PFSK-1 (cell line): Measurements from ENCODE around the gene PHF14.

ENCODE experiments used
- FOXP2 ChIP-seq: optimal IDR thresholded peaks from 2 replicates; pipeline ENCODE3; 2011; ENCODE audit warnings: borderline replicate concordance, control low read depth, inconsistent platforms; ENCODE audit not compliant: insufficient read depth; ENCODE audit errors: extremely low read length, extremely low read depth
- POLR2AphosphoS5 ChIP-seq: IDR thresholded peaks from 2 replicates; pipeline ENCODE4 v1.6.1; 2012; ENCODE audit warnings: low read depth, mild to moderate bottlenecking, control low read depth, low read length, moderate library complexity
- SIN3A ChIP-seq: IDR thresholded peaks from 2 replicates; pipeline ENCODE4 v1.6.1; 2012; ENCODE audit warnings: mild to moderate bottlenecking, low read length, moderate library complexity, borderline replicate concordance; ENCODE audit not compliant: insufficient read depth
- TAF1 ChIP-seq: IDR thresholded peaks from 2 replicates; pipeline ENCODE4 v1.6.1; 2012; ENCODE audit warnings: low read length, control low read depth, borderline replicate concordance; ENCODE audit not compliant: insufficient read depth
- TF ChIP-seq, protein P1 (sequence below), 2 experiments: IDR thresholded peaks; 2 replicates each; pipeline versions ENCODE4 v1.6.1 to v1.8.0; 2011 to 2012; ENCODE audit warnings: low read depth in 2 of 2, low read length in 2 of 2, control low read depth in 1 of 2, inconsistent platforms in 1 of 2, mild to moderate bottlenecking in 1 of 2, moderate library complexity in 1 of 2; ENCODE audit not compliant: insufficient read depth in 1 of 2

Gene PHF14

GRCh38 chr7:11026452-11027359 is 53.0 kb downstream of the PHF14 start:
- TF ChIP-seq FOXP2 = no peak
- TF ChIP-seq POLR2AphosphoS5 = no peak
- no peak for TF ChIP-seq SIN3A
- TF ChIP-seq TAF1 = no peak
- TF ChIP-seq, protein P1, sequence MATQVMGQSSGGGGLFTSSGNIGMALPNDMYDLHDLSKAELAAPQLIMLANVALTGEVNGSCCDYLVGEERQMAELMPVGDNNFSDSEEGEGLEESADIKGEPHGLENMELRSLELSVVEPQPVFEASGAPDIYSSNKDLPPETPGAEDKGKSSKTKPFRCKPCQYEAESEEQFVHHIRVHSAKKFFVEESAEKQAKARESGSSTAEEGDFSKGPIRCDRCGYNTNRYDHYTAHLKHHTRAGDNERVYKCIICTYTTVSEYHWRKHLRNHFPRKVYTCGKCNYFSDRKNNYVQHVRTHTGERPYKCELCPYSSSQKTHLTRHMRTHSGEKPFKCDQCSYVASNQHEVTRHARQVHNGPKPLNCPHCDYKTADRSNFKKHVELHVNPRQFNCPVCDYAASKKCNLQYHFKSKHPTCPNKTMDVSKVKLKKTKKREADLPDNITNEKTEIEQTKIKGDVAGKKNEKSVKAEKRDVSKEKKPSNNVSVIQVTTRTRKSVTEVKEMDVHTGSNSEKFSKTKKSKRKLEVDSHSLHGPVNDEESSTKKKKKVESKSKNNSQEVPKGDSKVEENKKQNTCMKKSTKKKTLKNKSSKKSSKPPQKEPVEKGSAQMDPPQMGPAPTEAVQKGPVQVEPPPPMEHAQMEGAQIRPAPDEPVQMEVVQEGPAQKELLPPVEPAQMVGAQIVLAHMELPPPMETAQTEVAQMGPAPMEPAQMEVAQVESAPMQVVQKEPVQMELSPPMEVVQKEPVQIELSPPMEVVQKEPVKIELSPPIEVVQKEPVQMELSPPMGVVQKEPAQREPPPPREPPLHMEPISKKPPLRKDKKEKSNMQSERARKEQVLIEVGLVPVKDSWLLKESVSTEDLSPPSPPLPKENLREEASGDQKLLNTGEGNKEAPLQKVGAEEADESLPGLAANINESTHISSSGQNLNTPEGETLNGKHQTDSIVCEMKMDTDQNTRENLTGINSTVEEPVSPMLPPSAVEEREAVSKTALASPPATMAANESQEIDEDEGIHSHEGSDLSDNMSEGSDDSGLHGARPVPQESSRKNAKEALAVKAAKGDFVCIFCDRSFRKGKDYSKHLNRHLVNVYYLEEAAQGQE (IDR thresholded peaks at IDR 0.05; ENCODE audit: insufficient read depth in 1 of 2, low read depth in 2 of 2, low read length in 2 of 2) = no peak

- TF ChIP-seq, protein P1 (IDR thresholded peaks at IDR 0.05; ENCODE audit: insufficient read depth in 1 of 2, low read depth in 2 of 2, low read length in 2 of 2) = no peak
- TF ChIP-seq SIN3A (no peak), FOXP2 (no peak), TAF1 (no peak), POLR2AphosphoS5 (no peak)
Measured at GRCh38 chr7:11035661-11036060, 62.0 kb downstream of the PHF14 start.

DNA sequence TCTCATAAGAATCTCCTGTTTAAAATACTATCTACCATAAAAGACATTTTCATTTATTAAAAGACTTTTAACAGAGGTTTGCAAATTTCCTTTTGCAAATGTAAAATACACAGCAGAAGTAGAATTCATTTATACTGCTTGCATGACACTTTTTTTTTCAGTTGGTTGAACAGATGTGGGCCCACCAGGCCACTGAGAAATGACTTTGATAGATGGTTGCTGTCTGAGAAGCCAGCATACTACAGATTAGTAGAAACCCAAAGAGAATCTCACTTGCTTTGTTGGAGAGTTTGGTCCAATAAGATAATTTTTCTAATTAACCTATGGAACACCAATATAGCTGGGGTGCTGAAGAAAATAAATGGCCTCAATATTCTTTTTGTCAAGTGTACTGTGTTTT is 66.3 kb downstream of the PHF14 start:
- TF ChIP-seq TAF1 (no peak), POLR2AphosphoS5 (no peak), FOXP2 (no peak), SIN3A (no peak)
- TF ChIP-seq, protein P1 (IDR thresholded peaks at IDR 0.05; ENCODE audit: insufficient read depth in 1 of 2, low read depth in 2 of 2, low read length in 2 of 2) = no peak

GRCh38 chr7:11054033-11054432 is 80.4 kb downstream of the PHF14 start:
- TF ChIP-seq TAF1 (no peak), FOXP2 (no peak), SIN3A (no peak), POLR2AphosphoS5 (no peak)
- TF ChIP-seq, protein P1 (IDR thresholded peaks at IDR 0.05; ENCODE audit: insufficient read depth in 1 of 2, low read depth in 2 of 2, low read length in 2 of 2) = no peak
